B cell (primary cell): ENCODE data around the gene AGRP. TPM values are rescaled to one million over a fixed set of nuclear protein-coding genes. Genes with fewer than 3 reads are reported as not detected.
A peak's percentile ranks its signal among the peaks of the same experiment; 100 is the strongest.
"Not testable (repeated sequence)": the region's sequence is repeated elsewhere in the genome, so short reads cannot be mapped to it uniquely, and the experiment has no call there.

Experiments used
- ATAC-seq: fragments of 200-7000 bp; cut with Tn5 transposase; one replicate; pipeline ENCODE4 v1.10.0; 2021; ENCODE audit warnings: low read depth, mild to moderate bottlenecking, moderate number of reproducible peaks, moderate library complexity
- CTCF ChIA-PET: fragments of 350-600 bp; sonication (Branson Sonifier 250); formaldehyde crosslinking; loops from one replicate; lab custom pipeline; 2021; ENCODE audit warnings: antibody characterized with exemption, inconsistent platforms; lab: Charles Lee
- POLR2A ChIA-PET: fragments of 350-600 bp; sonication (Branson Sonifier 250); formaldehyde crosslinking; loops from one replicate; lab custom pipeline; 2021; ENCODE audit warnings: antibody characterized with exemption; lab: Charles Lee
- DNase-seq: peaks from one replicate; pipeline ENCODE4 v3.0.0; 2013
- H2AFZ ChIP-seq: 2 replicates; pipeline ENCODE4 v1.6.1; 2012; ENCODE audit warnings: mild to moderate bottlenecking, low read depth, low read length; ENCODE audit not compliant: insufficient read depth, poor library complexity, severe bottlenecking
- H3K27ac ChIP-seq, 2 donors: 1 replicate in 1 of 2; 2 replicates in 1 of 2; pipeline ENCODE4 v1.5.1; 2012 to 2013; ENCODE audit warnings: low read length in 2 of 2, mild to moderate bottlenecking in 2 of 2, moderate library complexity in 1 of 2
- H3K27me3 ChIP-seq, 4 experiments: fragments of 200-600 bp in 1 of 4; sonication (generic) in 1 of 4; replicated peaks in 1 of 4; 1 replicate in 2 of 4; 2 replicates in 2 of 4; pipeline versions ENCODE4 v1.6.1 to v1.7.0; 2013 to 2016; ENCODE audit warnings: low read length in 3 of 4, mild to moderate bottlenecking in 2 of 4, mixed read lengths in 1 of 4, moderate library complexity in 1 of 4; ENCODE audit not compliant: insufficient read depth in 4 of 4, control insufficient read depth in 3 of 4; ENCODE audit errors: control extremely low read depth in 1 of 4
- H3K36me3 ChIP-seq, 2 experiments: replicated peaks in 1 of 2; 1 replicate in 1 of 2; 2 replicates in 1 of 2; pipeline versions ENCODE4 v1.6.1 to v1.7.1; 2013; ENCODE audit warnings: low read length in 1 of 2; ENCODE audit not compliant: insufficient read depth in 2 of 2, control insufficient read depth in 1 of 2; ENCODE audit errors: control extremely low read depth in 1 of 2, extremely low read depth in 1 of 2
- H3K4me1 ChIP-seq, 2 donors: fragments of 200-600 bp in 1 of 2; sonication (generic) in 1 of 2; 1 replicate in 1 of 2; 2 replicates in 1 of 2; pipeline versions ENCODE4 v1.5.1 to v1.6.1; 2013 to 2017; ENCODE audit warnings: low read length in 2 of 2; ENCODE audit not compliant: control insufficient read depth in 2 of 2, insufficient read depth in 2 of 2
- H3K4me2 ChIP-seq: replicated peaks from 2 replicates; pipeline ENCODE3; 2012; ENCODE audit warnings: mild to moderate bottlenecking, low read depth, low read length; ENCODE audit not compliant: poor library complexity, severe bottlenecking
- H3K4me3 ChIP-seq, 5 experiments: fragments of 200-600 bp in 1 of 5; sonication (generic) in 1 of 5; 1 replicate in 3 of 5; 2 replicates in 2 of 5; pipeline versions ENCODE4 v1.5.1 to v1.7.0; 2011 to 2016; ENCODE audit warnings: low read length in 4 of 5, mild to moderate bottlenecking in 4 of 5, low read depth in 2 of 5, control low read depth in 1 of 5, moderate library complexity in 1 of 5; ENCODE audit not compliant: insufficient read depth in 1 of 5; ENCODE audit errors: control extremely low read depth in 1 of 5, extremely low read depth in 1 of 5
- H3K79me2 ChIP-seq: fragments of 200-600 bp; sonication (generic); one replicate; pipeline ENCODE4 v1.6.0; 2016; ENCODE audit warnings: low read length; ENCODE audit not compliant: control insufficient read depth, insufficient read depth
- H3K9ac ChIP-seq: fragments of 200-600 bp; sonication (generic); 2 replicates; pipeline ENCODE4 v1.6.1; 2017; ENCODE audit warnings: mild to moderate bottlenecking, low read length, moderate library complexity
- H3K9me3 ChIP-seq, 3 donors: one replicate each; pipeline versions ENCODE4 v1.6.1 to v1.7.1; 2013; ENCODE audit warnings: low read length in 2 of 3; ENCODE audit not compliant: control insufficient read depth in 2 of 3, insufficient read depth in 1 of 3; ENCODE audit errors: control extremely low read depth in 1 of 3
- H4K20me1 ChIP-seq: 2 replicates; pipeline ENCODE4 v1.6.0; 2012; ENCODE audit warnings: mild to moderate bottlenecking, low read length; ENCODE audit not compliant: insufficient read depth, control insufficient read depth, poor library complexity, severe bottlenecking
- H3K27ac Mint-ChIP-seq: one replicate; pipeline ENCODE4 v1.8.0; 2021; ENCODE audit warnings: mixed read lengths
- H3K27me3 Mint-ChIP-seq: one replicate; pipeline ENCODE4 v1.8.0; 2021; ENCODE audit warnings: mixed read lengths
- H3K4me1 Mint-ChIP-seq: one replicate; pipeline ENCODE4 v1.8.0; 2021; ENCODE audit warnings: mixed read lengths
- H3K4me3 Mint-ChIP-seq: one replicate; pipeline ENCODE4 v1.8.0; 2021; ENCODE audit warnings: mixed read lengths
- H3K9me3 Mint-ChIP-seq: one replicate; pipeline ENCODE4 v1.8.0; 2022; ENCODE audit warnings: mixed read lengths; ENCODE audit not compliant: insufficient read depth
- EZH2 ChIP-seq: IDR thresholded peaks from 2 replicates; pipeline ENCODE4 v1.6.1; 2012; ENCODE audit warnings: borderline replicate concordance, low read depth, mild to moderate bottlenecking, moderate library complexity, low read length; ENCODE audit not compliant: insufficient read depth, poor library complexity, severe bottlenecking
- WGBS: methylation state at CpG from one replicate; pipeline ENCODE4 v1.1.5; 2013; ENCODE audit warnings: missing lambda C conversion rate; ENCODE audit not compliant: insufficient coverage; 5-methylcytosine and 5-hydroxymethylcytosine counted together
- intact Hi-C: fragments of 100-400 bp; cut with micrococcal nuclease; formaldehyde crosslinking; loops from one replicate; pipeline ENCODE4 v1.10.0; 2022
- polyA plus RNA-seq: library from polyadenylated mRNA; depleted of rRNA; stranded (reverse); fragments of >200 nt; gene quantifications from 2 replicates; pipeline ENCODE4 v1.2.3, GENCODE V29; 2012
- total RNA-seq, 2 donors: library from RNA; stranded (reverse); fragments of 120-200 nt in 1 of 2; gene quantifications; 1 replicate in 1 of 2; 2 replicates in 1 of 2; pipeline versions ENCODE4 v1.2.3 to v1.2.4, GENCODE V29; 2013 to 2022
- TF ChIP-seq, protein P1 (sequence below): fragments of 200-600 bp; IDR thresholded peaks from one replicate; pipeline ENCODE4 v1.8.0; 2022; ENCODE audit warnings: antibody characterized with exemption, mild to moderate bottlenecking

Gene AGRP
- total and polyA plus RNA-seq, 2 donors (not counting 1 experiment from before 2014, with no cell fraction given) = not detected

GRCh38 chr16:67514382-67514828, 31.1 kb upstream of the AGRP start:
- peaks cover 64 to 76% of the 10 kb centered on the region in 2 donors for H3K4me1 ChIP-seq
- POLR2A ChIA-PET = interaction anchor here (0.6 to 2.1 kb wide), 10 partner anchors 15 to 158 kb away, joined by 3 to 11 read pairs (median 6); partner anchors contain the start of gene ATP6V0D1

GRCh38 chr16:67513892-67514291, 30.5 kb upstream of the AGRP start:
- no CpG with 5 or more reads among the region's 1 CpG for WGBS
- peaks cover 59 to 71% of the 10 kb centered on the region in 2 donors for H3K4me1 ChIP-seq
- H3K27ac ChIP-seq = peak overlapping the region; percentile 59 to 67
- H2AFZ ChIP-seq, H4K20me1 ChIP-seq, H3K9ac ChIP-seq, H3K9me3 Mint-ChIP-seq, H3K9me3 ChIP-seq, H3K27me3 ChIP-seq, H3K4me3 Mint-ChIP-seq, H3K36me3 ChIP-seq, DNase-seq, H3K4me3 ChIP-seq, H3K27me3 Mint-ChIP-seq, ATAC-seq: not testable (repeated sequence)
- Mint-ChIP-seq H3K4me1 (peaks cover 62% of the 10 kb centered on the region), H3K27ac (peak overlapping the region; percentile 96)
- intact Hi-C loops = loop anchor here (1.0 kb wide), 2 partner anchors 20 to 33 kb away; partner anchors contain the start of gene ATP6V0D1
- peaks cover 17% of the 10 kb centered on the region for H3K79me2 ChIP-seq
- H3K4me2 ChIP-seq = peak overlapping the region; percentile 41
- POLR2A ChIA-PET = interaction anchor here (0.6 to 2.1 kb wide), 10 partner anchors 16 to 158 kb away, joined by 3 to 11 read pairs (median 6); partner anchors contain the start of gene ATP6V0D1
- CTCF ChIA-PET = interaction anchor here (0.7 to 18.8 kb wide), 22 partner anchors 8 to 729 kb away, joined by 3 to 817 read pairs (median 4); partner anchors contain the start of genes ACD, AGRP, ATP6V0D1 and C16orf86

More at GRCh38 chr16:67514382-67514828, 31.1 kb upstream of the AGRP start:
- H3K4me3 Mint-ChIP-seq = peak overlapping the region; percentile 66
- peaks cover 18% of the 10 kb centered on the region for H3K79me2 ChIP-seq
- peak; percentile 14 for ATAC-seq
- no peaks in the 10 kb centered on the region for H3K36me3 ChIP-seq
- peak; percentile 89 for DNase-seq
- no peaks in the 10 kb centered on the region for H3K9me3 Mint-ChIP-seq
- peak overlapping the region; percentile 41 for H3K4me2 ChIP-seq
- H3K4me1 Mint-ChIP-seq = peaks cover 64% of the 10 kb centered on the region
- intact Hi-C loops = loop anchor here (1.0 kb wide), 2 partner anchors 20 to 33 kb away; partner anchors contain the start of gene ATP6V0D1
- no peaks in the 10 kb centered on the region for H4K20me1 ChIP-seq
- no peaks in the 10 kb centered on the region for H3K9me3 ChIP-seq
- TF ChIP-seq EZH2 = no peak
- TF ChIP-seq, protein P1, sequence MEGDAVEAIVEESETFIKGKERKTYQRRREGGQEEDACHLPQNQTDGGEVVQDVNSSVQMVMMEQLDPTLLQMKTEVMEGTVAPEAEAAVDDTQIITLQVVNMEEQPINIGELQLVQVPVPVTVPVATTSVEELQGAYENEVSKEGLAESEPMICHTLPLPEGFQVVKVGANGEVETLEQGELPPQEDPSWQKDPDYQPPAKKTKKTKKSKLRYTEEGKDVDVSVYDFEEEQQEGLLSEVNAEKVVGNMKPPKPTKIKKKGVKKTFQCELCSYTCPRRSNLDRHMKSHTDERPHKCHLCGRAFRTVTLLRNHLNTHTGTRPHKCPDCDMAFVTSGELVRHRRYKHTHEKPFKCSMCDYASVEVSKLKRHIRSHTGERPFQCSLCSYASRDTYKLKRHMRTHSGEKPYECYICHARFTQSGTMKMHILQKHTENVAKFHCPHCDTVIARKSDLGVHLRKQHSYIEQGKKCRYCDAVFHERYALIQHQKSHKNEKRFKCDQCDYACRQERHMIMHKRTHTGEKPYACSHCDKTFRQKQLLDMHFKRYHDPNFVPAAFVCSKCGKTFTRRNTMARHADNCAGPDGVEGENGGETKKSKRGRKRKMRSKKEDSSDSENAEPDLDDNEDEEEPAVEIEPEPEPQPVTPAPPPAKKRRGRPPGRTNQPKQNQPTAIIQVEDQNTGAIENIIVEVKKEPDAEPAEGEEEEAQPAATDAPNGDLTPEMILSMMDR = peak; percentile 68
- H3K27me3 Mint-ChIP-seq = no peaks in the 10 kb centered on the region
- no peak overlapping the region for H3K9ac ChIP-seq
- CTCF ChIA-PET = interaction anchor here (0.7 to 18.8 kb wide), 21 partner anchors 9 to 302 kb away, joined by 3 to 817 read pairs (median 5); partner anchors contain the start of genes ACD, AGRP, ATP6V0D1 and C16orf86
- H2AFZ ChIP-seq = no peak overlapping the region
- 6% methylated on average over 7 of the region's 8 CpGs for WGBS
- H3K4me3 ChIP-seq = no peak overlapping the region
- H3K27ac ChIP-seq = peak overlapping the region; percentile 59 to 67
- H3K27me3 ChIP-seq = no peaks in the 10 kb centered on the region
- peak overlapping the region; percentile 96 for H3K27ac Mint-ChIP-seq
